Measurements from ENCODE around the gene MAPKAP1. TPM values are rescaled to one million over a fixed set of nuclear protein-coding genes. Genes with fewer than 3 reads are reported as not detected.

The MAPKAP1 gene
- total RNA-seq, 1 donor from 2014 or later = 62.9 TPM

DNA sequence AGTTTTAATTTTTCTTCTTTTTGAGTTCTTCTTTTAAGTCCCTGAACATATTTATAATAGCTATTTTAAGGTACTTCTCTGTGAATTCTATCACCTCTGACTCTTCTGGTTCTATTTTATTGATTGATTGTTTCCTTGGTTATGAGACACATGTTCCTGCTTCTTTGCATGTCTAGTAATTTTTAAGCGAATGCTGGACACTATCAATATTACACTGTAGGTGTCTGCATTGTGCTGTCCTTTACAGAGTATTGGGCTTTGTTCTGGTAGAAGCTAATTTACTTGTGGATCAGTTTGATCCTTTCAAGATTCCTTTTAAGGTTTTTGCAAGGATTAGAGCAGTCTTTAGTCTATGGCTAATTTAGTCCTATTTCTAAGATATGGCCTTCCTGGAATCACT lies 249.7 kb downstream of the MAPKAP1 start:
- Mint-ChIP-seq H3K9me3 (peaks cover 27% of the 10 kb centered on the region), H3K4me1 (peaks cover 20% of the 10 kb centered on the region), H3K4me3 (no peak overlapping the region)

DNA sequence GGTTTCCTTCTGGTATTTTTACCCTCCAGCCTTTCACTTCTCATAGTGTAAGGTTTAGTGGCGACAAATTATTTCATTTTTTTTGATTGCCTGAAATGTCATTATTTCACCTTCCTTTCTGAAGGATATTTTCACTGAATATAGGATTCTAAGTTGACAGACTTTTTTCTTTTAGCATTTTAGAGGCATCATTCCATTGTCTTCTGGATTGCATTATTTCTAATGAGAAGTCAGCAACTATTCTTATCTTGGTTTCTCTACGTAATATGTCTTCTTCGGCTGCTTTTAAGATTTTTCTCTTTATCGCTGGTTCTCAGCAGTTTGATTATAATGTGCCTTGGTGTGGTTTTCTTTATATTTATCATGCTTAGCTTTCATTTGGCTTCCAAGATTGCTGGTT lies 251.1 kb downstream of the MAPKAP1 start:
- no peak overlapping the region for H3K27ac Mint-ChIP-seq
- peaks cover 49% of the 10 kb centered on the region for H3K36me3 Mint-ChIP-seq
- DNase-seq (ENCODE audit: low spot score in 2 of 2, unreplicated experiment in 2 of 2) = no peak
- H3K27me3 Mint-ChIP-seq (ENCODE audit: low read depth) = no peaks in the 10 kb centered on the region
- H3K9me3 Mint-ChIP-seq = peaks cover 27% of the 10 kb centered on the region
- TF ChIP-seq, protein P1, sequence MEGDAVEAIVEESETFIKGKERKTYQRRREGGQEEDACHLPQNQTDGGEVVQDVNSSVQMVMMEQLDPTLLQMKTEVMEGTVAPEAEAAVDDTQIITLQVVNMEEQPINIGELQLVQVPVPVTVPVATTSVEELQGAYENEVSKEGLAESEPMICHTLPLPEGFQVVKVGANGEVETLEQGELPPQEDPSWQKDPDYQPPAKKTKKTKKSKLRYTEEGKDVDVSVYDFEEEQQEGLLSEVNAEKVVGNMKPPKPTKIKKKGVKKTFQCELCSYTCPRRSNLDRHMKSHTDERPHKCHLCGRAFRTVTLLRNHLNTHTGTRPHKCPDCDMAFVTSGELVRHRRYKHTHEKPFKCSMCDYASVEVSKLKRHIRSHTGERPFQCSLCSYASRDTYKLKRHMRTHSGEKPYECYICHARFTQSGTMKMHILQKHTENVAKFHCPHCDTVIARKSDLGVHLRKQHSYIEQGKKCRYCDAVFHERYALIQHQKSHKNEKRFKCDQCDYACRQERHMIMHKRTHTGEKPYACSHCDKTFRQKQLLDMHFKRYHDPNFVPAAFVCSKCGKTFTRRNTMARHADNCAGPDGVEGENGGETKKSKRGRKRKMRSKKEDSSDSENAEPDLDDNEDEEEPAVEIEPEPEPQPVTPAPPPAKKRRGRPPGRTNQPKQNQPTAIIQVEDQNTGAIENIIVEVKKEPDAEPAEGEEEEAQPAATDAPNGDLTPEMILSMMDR (IDR thresholded peaks at IDR 0.05; ENCODE audit: unreplicated experiment) = no peak
- H3K4me1 Mint-ChIP-seq = peaks cover 5% of the 10 kb centered on the region
- no peak overlapping the region for H3K4me3 Mint-ChIP-seq

More for the DNA sequence above, 249.7 kb downstream of the MAPKAP1 start:
- DNase-seq (ENCODE audit: low spot score in 2 of 2, unreplicated experiment in 2 of 2) = no peak
- Mint-ChIP-seq H3K27ac (no peak overlapping the region), H3K27me3 (ENCODE audit: low read depth) (no peaks in the 10 kb centered on the region), H3K36me3 (peaks cover 40% of the 10 kb centered on the region)
- TF ChIP-seq, protein P1 (IDR thresholded peaks at IDR 0.05; ENCODE audit: unreplicated experiment) = no peak

DNA sequence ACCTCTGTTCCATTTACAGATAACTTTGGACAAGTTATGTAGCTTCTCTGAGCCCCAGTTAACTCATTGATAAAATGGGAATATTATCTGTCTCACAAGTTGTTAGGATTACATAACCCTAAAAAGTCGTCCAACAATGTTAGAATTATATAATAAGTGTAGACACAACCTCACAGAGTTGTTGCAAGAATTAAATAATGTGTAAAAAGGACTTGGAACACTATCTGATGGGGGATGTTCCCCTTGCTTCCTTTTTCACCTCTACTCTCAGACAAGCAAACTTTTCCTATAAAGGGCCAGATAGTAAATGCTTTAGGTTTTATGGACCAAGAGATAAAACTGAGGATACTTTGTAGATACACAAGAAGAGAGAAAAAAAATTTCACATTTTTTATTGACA lies 251.9 kb downstream of the MAPKAP1 start:
- Mint-ChIP-seq H3K27me3 (ENCODE audit: low read depth) (no peaks in the 10 kb centered on the region), H3K9me3 (peaks cover 27% of the 10 kb centered on the region), H3K4me1 (peaks cover 3% of the 10 kb centered on the region), H3K36me3 (peaks cover 50% of the 10 kb centered on the region), H3K4me3 (no peak overlapping the region), H3K27ac (no peak overlapping the region)
- no peak for DNase-seq (ENCODE audit: low spot score in 2 of 2, unreplicated experiment in 2 of 2)
- TF ChIP-seq, protein P1 (IDR thresholded peaks at IDR 0.05; ENCODE audit: unreplicated experiment) = no peak

DNA sequence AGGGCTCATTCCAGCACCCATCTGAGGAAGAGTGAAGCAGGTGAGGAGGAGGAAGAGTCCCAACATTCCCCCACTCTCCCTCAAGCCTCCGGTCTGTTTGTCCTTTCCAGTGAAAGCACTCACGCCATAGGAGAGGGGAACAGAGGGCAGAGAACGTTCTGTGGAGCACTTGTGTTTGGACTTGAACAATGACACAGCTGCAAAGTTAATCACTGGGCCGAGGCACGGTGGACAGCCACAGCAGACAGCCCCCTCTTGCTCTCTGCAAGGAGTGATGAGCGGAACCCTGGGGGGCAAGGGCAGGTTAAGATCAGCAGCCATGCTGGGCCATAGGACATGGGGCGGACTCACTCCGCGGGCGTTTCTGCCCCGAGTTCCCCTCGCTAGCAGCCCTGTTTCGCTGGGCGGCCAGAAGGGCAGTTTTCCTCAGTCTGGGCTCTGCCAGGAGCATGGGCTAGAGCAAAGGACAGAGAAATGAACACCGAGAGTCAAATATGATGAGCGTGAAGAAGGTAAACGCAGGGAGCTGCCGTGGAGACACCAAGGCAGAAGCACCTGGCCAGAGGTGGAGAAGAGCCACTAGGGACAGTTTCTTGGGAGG lies 259.7 kb downstream of the MAPKAP1 start:
- no peak overlapping the region for H3K27ac Mint-ChIP-seq
- no peaks in the 10 kb centered on the region for H3K9me3 Mint-ChIP-seq
- H3K4me1 Mint-ChIP-seq = peaks cover 17% of the 10 kb centered on the region
- H3K27me3 Mint-ChIP-seq (ENCODE audit: low read depth) = no peaks in the 10 kb centered on the region
- no peak overlapping the region for H3K4me3 Mint-ChIP-seq
- DNase-seq (ENCODE audit: low spot score in 2 of 2, unreplicated experiment in 2 of 2) = no peak
- peaks cover 20% of the 10 kb centered on the region for H3K36me3 Mint-ChIP-seq
- TF ChIP-seq, protein P1 (IDR thresholded peaks at IDR 0.05; ENCODE audit: unreplicated experiment) = no peak

DNA sequence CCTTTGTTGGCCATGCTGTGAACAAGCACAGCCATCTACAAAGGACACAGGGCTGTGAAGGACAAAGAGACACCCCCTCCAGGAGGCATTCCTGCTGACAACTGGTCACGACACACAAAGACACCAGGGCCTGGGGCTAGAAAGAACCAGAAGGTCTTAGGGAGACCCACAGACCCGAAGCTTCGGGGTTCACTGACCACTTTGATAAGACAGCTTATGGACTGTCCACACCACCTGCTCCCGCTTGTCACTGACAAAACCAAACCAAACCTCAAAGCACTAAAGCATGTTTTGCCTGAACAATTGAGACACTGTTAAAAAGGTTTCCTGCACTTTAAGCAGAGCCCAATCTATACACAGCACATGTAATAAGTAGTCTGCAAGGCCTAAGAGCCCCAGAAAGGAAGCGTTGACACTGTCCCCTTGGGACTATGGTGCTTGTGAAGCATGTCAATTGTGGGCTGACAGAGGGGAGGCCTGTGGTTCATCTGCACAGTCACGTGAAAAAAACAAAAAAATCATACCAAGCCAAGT lies 260.4 kb downstream of the MAPKAP1 start:
- no peak for DNase-seq (ENCODE audit: low spot score in 2 of 2, unreplicated experiment in 2 of 2)
- Mint-ChIP-seq H3K4me1 (peaks cover 17% of the 10 kb centered on the region), H3K27me3 (ENCODE audit: low read depth) (no peaks in the 10 kb centered on the region), H3K27ac (no peak overlapping the region), H3K36me3 (peaks cover 18% of the 10 kb centered on the region), H3K9me3 (no peaks in the 10 kb centered on the region), H3K4me3 (no peak overlapping the region)
- TF ChIP-seq, protein P1 (IDR thresholded peaks at IDR 0.05; ENCODE audit: unreplicated experiment) = no peak
